Measurements from ENCODE around the gene MTRFR. TPM values are rescaled to one million over a fixed set of nuclear protein-coding genes. Genes with fewer than 3 reads are reported as not detected.
"Not testable (repeated sequence)": the region's sequence is repeated elsewhere in the genome, so short reads cannot be mapped to it uniquely, and the experiment has no call there.

MTRFR gene
- polyA plus RNA-seq, 1 experiment: 12.7 TPM

DNA sequence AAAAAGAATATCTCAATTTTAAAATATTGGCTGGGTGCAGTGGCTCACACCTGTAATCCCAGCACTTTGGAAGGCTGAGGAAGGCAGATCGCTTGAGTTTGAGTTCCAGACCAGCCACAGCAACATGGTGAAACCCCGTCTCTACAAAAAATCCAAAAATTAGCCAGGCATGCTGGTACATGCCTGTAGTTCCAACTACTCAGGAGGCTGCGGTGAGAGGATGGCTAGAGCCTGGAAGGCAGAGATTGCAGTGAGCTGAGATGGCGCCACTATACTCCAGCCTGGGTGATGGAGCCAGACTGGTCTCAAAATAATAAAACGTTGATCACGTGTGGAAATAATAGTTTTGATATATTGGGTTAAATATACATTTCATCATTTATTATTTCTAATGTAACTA is 5.7 kb downstream of the MTRFR start:
- POLR2A ChIA-PET: interaction anchor here (1.1 kb wide), 1 partner anchor 256 kb away, joined by 5 read pairs; no protein-coding TSS in a partner anchor
- no peak for DNase-seq (ENCODE audit: low read depth)
- TF ChIP-seq, protein P1, sequence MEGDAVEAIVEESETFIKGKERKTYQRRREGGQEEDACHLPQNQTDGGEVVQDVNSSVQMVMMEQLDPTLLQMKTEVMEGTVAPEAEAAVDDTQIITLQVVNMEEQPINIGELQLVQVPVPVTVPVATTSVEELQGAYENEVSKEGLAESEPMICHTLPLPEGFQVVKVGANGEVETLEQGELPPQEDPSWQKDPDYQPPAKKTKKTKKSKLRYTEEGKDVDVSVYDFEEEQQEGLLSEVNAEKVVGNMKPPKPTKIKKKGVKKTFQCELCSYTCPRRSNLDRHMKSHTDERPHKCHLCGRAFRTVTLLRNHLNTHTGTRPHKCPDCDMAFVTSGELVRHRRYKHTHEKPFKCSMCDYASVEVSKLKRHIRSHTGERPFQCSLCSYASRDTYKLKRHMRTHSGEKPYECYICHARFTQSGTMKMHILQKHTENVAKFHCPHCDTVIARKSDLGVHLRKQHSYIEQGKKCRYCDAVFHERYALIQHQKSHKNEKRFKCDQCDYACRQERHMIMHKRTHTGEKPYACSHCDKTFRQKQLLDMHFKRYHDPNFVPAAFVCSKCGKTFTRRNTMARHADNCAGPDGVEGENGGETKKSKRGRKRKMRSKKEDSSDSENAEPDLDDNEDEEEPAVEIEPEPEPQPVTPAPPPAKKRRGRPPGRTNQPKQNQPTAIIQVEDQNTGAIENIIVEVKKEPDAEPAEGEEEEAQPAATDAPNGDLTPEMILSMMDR (IDR thresholded peaks at IDR 0.05; ENCODE audit: insufficient read depth, low read depth, low read length): no peak

GRCh38 chr12:123242116-123242904 is 9.1 kb downstream of the MTRFR start:
- H3K27me3 ChIP-seq (ENCODE audit: control insufficient read depth, insufficient read depth, low read length): no peaks in the 10 kb centered on the region
- TF ChIP-seq, protein P1 (IDR thresholded peaks at IDR 0.05; ENCODE audit: insufficient read depth, low read depth, low read length): no peak
- CTCF ChIA-PET: interaction anchor here (0.6 to 4.1 kb wide), 3 partner anchors 199 to 213 kb away, joined by 3 to 29 read pairs (median 3); no protein-coding TSS in a partner anchor
- POLR2A ChIA-PET: interaction anchor here (1.0 kb wide), 1 partner anchor 9 kb away, joined by 4 read pairs; the partner anchor contains the start of genes MPHOSPH9 and MTRFR
- H3K4me3 ChIP-seq (ENCODE audit: low read depth, low read length): no peak overlapping the region
- H3K36me3 ChIP-seq (ENCODE audit: control insufficient read depth, insufficient read depth, low read length): no peaks in the 10 kb centered on the region
- DNase-seq (ENCODE audit: low read depth): no peak

More for the DNA sequence above, 5.7 kb downstream of the MTRFR start:
- Histone ChIP-seq H3K27me3 (ENCODE audit: control insufficient read depth, insufficient read depth, low read length) (no peaks in the 10 kb centered on the region), H3K36me3 (ENCODE audit: control insufficient read depth, insufficient read depth, low read length) (no peaks in the 10 kb centered on the region), H3K4me3 (ENCODE audit: low read depth, low read length) (no peak overlapping the region)
- CTCF ChIA-PET: interaction anchor here (0.7 to 10.1 kb wide), 19 partner anchors 9 to 379 kb away, joined by 3 to 156 read pairs (median 4); partner anchors contain the start of genes ABCB9 and OGFOD2

DNA sequence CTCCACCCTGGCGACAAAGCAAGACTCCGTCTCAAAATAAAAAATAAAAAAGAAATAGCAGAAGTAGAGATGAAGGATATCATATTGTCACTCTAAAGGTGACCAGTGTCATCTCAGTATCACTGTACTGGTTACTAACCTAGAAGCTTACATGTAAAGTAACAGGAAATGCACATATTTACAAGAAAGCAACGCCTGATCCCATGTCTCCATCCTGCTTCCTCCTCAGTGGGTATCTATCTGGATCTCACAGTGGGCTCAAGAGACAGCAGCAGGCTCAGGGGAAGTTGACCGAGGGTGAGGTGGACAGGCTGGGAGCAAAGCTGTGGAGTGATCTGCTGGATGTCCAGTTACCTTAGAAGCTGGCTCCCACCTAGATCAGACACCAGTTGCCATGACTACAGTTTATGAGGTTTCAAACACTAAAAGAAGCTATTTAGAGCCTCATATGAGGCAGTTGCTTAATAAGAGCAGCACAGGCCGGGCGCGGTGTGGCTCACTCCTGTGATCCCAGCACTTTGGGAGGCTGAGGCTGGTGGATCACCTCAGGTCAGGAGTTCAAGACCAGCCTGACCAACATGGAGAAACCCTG is 10.5 kb downstream of the MTRFR start:
- TF ChIP-seq, protein P1 (IDR thresholded peaks at IDR 0.05; ENCODE audit: insufficient read depth, low read depth, low read length): no peak
- Histone ChIP-seq H3K4me3 (ENCODE audit: low read depth, low read length) (no peak overlapping the region), H3K27me3 (ENCODE audit: control insufficient read depth, insufficient read depth, low read length) (no peaks in the 10 kb centered on the region), H3K36me3 (ENCODE audit: control insufficient read depth, insufficient read depth, low read length) (0 out of 2 replicates have a peak, but pooled peaks cover 2% of the 10 kb centered on the region)
- POLR2A ChIA-PET: interaction anchor here (0.6 kb wide), 1 partner anchor 844 kb away, joined by 3 read pairs; no protein-coding TSS in a partner anchor
- no peak for DNase-seq (ENCODE audit: low read depth)
- CTCF ChIA-PET: interaction anchor here (4.1 kb wide), 1 partner anchor 200 kb away, joined by 29 read pairs; no protein-coding TSS in a partner anchor

- TF ChIP-seq, protein P1 (IDR thresholded peaks at IDR 0.05; ENCODE audit: insufficient read depth, low read depth, low read length): no peak
- POLR2A ChIA-PET: no interaction called here
- CTCF ChIA-PET: interaction anchor here (1.5 kb wide), 1 partner anchor 8 kb away, joined by 4 read pairs; no protein-coding TSS in a partner anchor
- H3K4me3 ChIP-seq (ENCODE audit: low read depth, low read length): no peak overlapping the region
- no peak for DNase-seq (ENCODE audit: low read depth)
- peaks cover 3% of the 10 kb centered on the region; the same call in 1 of the 2 replicates for H3K36me3 ChIP-seq (ENCODE audit: control insufficient read depth, insufficient read depth, low read length)
- H3K27me3 ChIP-seq (ENCODE audit: control insufficient read depth, insufficient read depth, low read length): no peaks in the 10 kb centered on the region
Measured at GRCh38 chr12:123245678-123246077, 12.4 kb downstream of the MTRFR start.

DNA sequence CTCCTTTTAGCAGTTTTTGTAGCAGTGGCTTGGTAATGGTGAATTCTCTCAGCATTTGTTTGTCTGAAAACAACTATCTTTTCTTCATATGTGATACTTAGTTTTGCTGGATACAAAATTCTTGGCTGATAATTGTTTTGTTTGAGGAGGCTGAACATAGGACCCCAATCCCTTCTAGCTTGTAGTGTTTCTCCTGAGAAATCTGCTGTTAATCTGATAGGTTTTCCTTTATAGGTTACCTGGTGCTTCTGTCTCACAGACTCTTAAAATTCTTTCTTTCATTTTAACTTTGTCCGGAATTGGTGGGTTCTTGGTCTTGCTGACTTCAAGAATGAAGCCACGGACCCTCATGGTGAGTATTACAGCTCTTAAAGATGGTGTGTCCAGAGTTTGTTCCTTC is 14.9 kb downstream of the MTRFR start:
- H3K36me3 ChIP-seq (ENCODE audit: control insufficient read depth, insufficient read depth, low read length); H3K27me3 ChIP-seq (ENCODE audit: control insufficient read depth, insufficient read depth, low read length); DNase-seq (ENCODE audit: low read depth); H3K4me3 ChIP-seq (ENCODE audit: low read depth, low read length): not testable (repeated sequence)
- CTCF ChIA-PET: interaction anchor here (2.8 kb wide), 1 partner anchor 10 kb away, joined by 15 read pairs; no protein-coding TSS in a partner anchor
- POLR2A ChIA-PET: interaction anchor here (1.2 kb wide), 1 partner anchor 15 kb away, joined by 3 read pairs; the partner anchor contains the start of genes MPHOSPH9 and MTRFR

- peaks cover 11% of the 10 kb centered on the region for H3K36me3 ChIP-seq (ENCODE audit: control insufficient read depth, insufficient read depth, low read length)
- CTCF ChIA-PET: interaction anchor here (0.6 to 2.8 kb wide), 3 partner anchors 11 to 529 kb away, joined by 3 to 15 read pairs (median 3); no protein-coding TSS in a partner anchor
- DNase-seq (ENCODE audit: low read depth); H3K4me3 ChIP-seq (ENCODE audit: low read depth, low read length); POLR2A ChIA-PET; H3K27me3 ChIP-seq (ENCODE audit: control insufficient read depth, insufficient read depth, low read length): not testable (repeated sequence)
Measured at GRCh38 chr12:123248996-123249741, 15.9 kb downstream of the MTRFR start.
